ENCODE data around the gene PCDHAC2.

Gene PCDHAC2

GRCh38 chr5:140966293-140967225 is at the start of gene PCDHAC2:
Gene PCDHAC2 (plus strand): TSS chr5:140966476. CDS start chr5:140966767, 291 bp downstream.
- in situ Hi-C loops (cut with HindIII; ENCODE audit: low pct_ligation_motif_present, low sequenced_read_pairs): no loop called here
- H3K27me3 ChIP-seq (replicated peaks): peaks cover 3% of the 10 kb centered on the region
- no peak within 1 kb of the TSS for H3K27ac ChIP-seq
- H3K36me3 ChIP-seq (replicated peaks): no peaks in the 10 kb centered on the region
- TF ChIP-seq CTCF (IDR thresholded peaks at IDR 0.05; ENCODE audit: low read depth, low read length, missing control alignments): no peak
- H3K4me3 ChIP-seq (ENCODE audit: low read depth, low read length): peak within 1 kb of the TSS; percentile 24
- no peak for DNase-seq

- in situ Hi-C loops (cut with HindIII; ENCODE audit: low pct_ligation_motif_present, low sequenced_read_pairs): no loop called here
- Histone ChIP-seq H3K27me3 (replicated peaks) (peaks cover 16% of the 10 kb centered on the region), H3K4me3 (ENCODE audit: low read depth, low read length) (no peak overlapping the region), H3K36me3 (replicated peaks) (no peaks in the 10 kb centered on the region), H3K27ac (no peak overlapping the region)
- no peak for DNase-seq
- TF ChIP-seq CTCF (IDR thresholded peaks at IDR 0.05; ENCODE audit: low read depth, low read length, missing control alignments): no peak
Observed at GRCh38 chr5:140923601-140924000, 42.7 kb upstream of the PCDHAC2 start.

- no peak within 1 kb of the TSS for H3K27ac ChIP-seq
- TF ChIP-seq CTCF (IDR thresholded peaks at IDR 0.05; ENCODE audit: low read depth, low read length, missing control alignments): no peak
Observed at GRCh38 chr5:140925806-140926442, 40.4 kb upstream of the PCDHAC2 start, which contains the start of gene PCDHAC1. Gene PCDHAC1 (plus strand): TSS chr5:140926299. CDS start chr5:140926893, 594 bp downstream.

GRCh38 chr5:140926443-140927227 is 39.6 kb upstream of the PCDHAC2 start:
- no peaks in the 10 kb centered on the region for H3K36me3 ChIP-seq (replicated peaks)
- H3K27me3 ChIP-seq (replicated peaks): peaks cover 16% of the 10 kb centered on the region
- in situ Hi-C loops (cut with HindIII; ENCODE audit: low pct_ligation_motif_present, low sequenced_read_pairs): no loop called here
- H3K4me3 ChIP-seq (ENCODE audit: low read depth, low read length): peak overlapping the region; percentile 24
- DNase-seq: peak; percentile 24
- TF ChIP-seq CTCF (IDR thresholded peaks at IDR 0.05; ENCODE audit: low read depth, low read length, missing control alignments): peak; percentile 45
- no peak overlapping the region for H3K27ac ChIP-seq

More at GRCh38 chr5:140925806-140926442, 40.4 kb upstream of the PCDHAC2 start, which contains the start of gene PCDHAC1:
- peaks cover 16% of the 10 kb centered on the region for H3K27me3 ChIP-seq (replicated peaks)
- DNase-seq: no peak
- in situ Hi-C loops (cut with HindIII; ENCODE audit: low pct_ligation_motif_present, low sequenced_read_pairs): no loop called here
- H3K36me3 ChIP-seq (replicated peaks): no peaks in the 10 kb centered on the region
- peak within 1 kb of the TSS; percentile 24 for H3K4me3 ChIP-seq (ENCODE audit: low read depth, low read length)

- peak overlapping the region; percentile 24 for H3K4me3 ChIP-seq (ENCODE audit: low read depth, low read length)
- H3K27ac ChIP-seq: no peak overlapping the region
- no peaks in the 10 kb centered on the region for H3K36me3 ChIP-seq (replicated peaks)
- no peak for TF ChIP-seq CTCF (IDR thresholded peaks at IDR 0.05; ENCODE audit: low read depth, low read length, missing control alignments)
- peaks cover 16% of the 10 kb centered on the region for H3K27me3 ChIP-seq (replicated peaks)
- in situ Hi-C loops (cut with HindIII; ENCODE audit: low pct_ligation_motif_present, low sequenced_read_pairs): no loop called here
- DNase-seq: no peak
Observed at GRCh38 chr5:140927228-140927573, 39.1 kb upstream of the PCDHAC2 start.
